GM12891 (cell line): ENCODE data around the gene TMCC1.

Experiments
- DNase-seq: peaks from one replicate; pipeline ENCODE4 v3.0.0; 2011; ENCODE audit warnings: low spot score; ENCODE audit not compliant: insufficient read length
- FAIRE-seq: peaks from 2 replicates; lab custom pipeline; 2011; peaks lifted over from hg19 to GRCh38; lab: Jason Lieb, UNC
- PAX5 ChIP-seq: IDR thresholded peaks from 2 replicates; pipeline ENCODE4 v1.6.1; 2011; ENCODE audit warnings: low read length, moderate library complexity, mild to moderate bottlenecking; ENCODE audit not compliant: insufficient read depth, severe bottlenecking

The TMCC1 gene

GRCh38 chr3:129598000-129598381 lies 295.5 kb downstream of the TMCC1 start:
- TF ChIP-seq PAX5 = no peak
- FAIRE-seq (no peak), DNase-seq (no peak)
